ENCODE measurements around the gene TGM2. TPM values are rescaled to one million over a fixed set of nuclear protein-coding genes. Genes with fewer than 3 reads are reported as not detected.

The TGM2 gene
- total RNA-seq, 1 donor from 2014 or later, result 362 TPM

- peaks cover 24% of the 10 kb centered on the region for H3K36me3 ChIP-seq
- TF ChIP-seq, protein P1, sequence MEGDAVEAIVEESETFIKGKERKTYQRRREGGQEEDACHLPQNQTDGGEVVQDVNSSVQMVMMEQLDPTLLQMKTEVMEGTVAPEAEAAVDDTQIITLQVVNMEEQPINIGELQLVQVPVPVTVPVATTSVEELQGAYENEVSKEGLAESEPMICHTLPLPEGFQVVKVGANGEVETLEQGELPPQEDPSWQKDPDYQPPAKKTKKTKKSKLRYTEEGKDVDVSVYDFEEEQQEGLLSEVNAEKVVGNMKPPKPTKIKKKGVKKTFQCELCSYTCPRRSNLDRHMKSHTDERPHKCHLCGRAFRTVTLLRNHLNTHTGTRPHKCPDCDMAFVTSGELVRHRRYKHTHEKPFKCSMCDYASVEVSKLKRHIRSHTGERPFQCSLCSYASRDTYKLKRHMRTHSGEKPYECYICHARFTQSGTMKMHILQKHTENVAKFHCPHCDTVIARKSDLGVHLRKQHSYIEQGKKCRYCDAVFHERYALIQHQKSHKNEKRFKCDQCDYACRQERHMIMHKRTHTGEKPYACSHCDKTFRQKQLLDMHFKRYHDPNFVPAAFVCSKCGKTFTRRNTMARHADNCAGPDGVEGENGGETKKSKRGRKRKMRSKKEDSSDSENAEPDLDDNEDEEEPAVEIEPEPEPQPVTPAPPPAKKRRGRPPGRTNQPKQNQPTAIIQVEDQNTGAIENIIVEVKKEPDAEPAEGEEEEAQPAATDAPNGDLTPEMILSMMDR (IDR thresholded peaks at IDR 0.05), result no peak
- no peak for ATAC-seq
- H3K27me3 ChIP-seq (ENCODE audit: low read depth), result no peaks in the 10 kb centered on the region
- peaks cover 77% of the 10 kb centered on the region for H3K4me1 ChIP-seq
- no peak for DNase-seq
- no peaks in the 10 kb centered on the region for H3K9me3 ChIP-seq
- intact Hi-C loops (cut with DNase I), result loop anchor here (10.0 kb wide), 1 partner anchor 89 kb away; no protein-coding TSS in a partner anchor
- peak overlapping the region; percentile 78 for H3K27ac ChIP-seq
- peak overlapping the region; percentile 69 for H3K4me3 ChIP-seq
Measured at GRCh38 chr20:38164069-38164468, 1.0 kb downstream of the TGM2 start.

DNA sequence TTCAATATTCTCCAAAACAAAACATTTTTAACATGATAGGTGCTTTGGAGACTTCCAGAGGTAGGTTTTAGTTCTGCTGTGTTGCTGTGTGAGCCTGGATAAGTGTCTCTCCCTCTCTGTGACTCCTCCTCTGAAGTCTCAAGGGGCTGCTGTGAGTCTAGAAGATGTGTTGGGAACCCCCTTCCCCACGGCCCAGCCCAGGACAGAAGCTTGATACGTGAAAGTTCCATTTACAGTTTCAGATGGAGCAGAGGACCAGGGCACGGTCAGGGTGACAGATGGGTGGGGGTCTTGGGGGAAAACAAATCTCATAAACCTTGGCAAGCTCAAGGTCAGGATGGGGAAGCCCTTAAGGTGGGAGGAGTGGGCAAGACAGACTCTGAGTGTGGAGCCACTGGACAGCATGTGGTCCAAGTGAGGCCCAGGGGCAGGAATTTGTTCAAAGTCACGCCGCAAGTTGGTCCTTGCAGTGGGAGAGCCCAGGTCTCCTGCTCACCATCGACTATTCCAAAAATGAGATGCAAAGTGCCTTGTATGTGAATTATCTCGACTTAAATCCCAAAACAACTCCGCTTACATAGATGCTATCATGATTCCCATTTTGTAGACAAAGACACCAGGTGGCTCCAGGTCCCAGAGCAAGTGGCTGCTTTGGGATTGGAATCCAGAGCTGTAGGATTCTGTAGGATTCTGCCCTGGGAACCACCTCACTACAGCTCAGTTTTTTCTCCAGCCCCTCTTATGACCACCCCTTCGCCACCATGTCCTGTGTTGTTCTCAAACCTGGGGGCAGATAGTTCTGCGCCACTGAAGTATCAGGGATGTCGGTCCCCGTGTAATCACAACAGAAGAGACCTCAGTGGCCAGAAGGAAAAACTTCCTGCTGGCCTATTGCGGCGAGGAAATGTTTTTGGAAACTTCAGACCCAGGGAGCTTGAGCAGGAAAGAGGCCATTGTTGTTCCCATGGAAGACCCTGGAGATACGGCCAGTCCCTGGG lies 1.9 kb downstream of the TGM2 start:
- TF ChIP-seq, protein P1 (IDR thresholded peaks at IDR 0.05), result no peak
- intact Hi-C loops (cut with DNase I), result loop anchor here (10.0 kb wide), 1 partner anchor 88 kb away; no protein-coding TSS in a partner anchor
- no peak for DNase-seq

DNA sequence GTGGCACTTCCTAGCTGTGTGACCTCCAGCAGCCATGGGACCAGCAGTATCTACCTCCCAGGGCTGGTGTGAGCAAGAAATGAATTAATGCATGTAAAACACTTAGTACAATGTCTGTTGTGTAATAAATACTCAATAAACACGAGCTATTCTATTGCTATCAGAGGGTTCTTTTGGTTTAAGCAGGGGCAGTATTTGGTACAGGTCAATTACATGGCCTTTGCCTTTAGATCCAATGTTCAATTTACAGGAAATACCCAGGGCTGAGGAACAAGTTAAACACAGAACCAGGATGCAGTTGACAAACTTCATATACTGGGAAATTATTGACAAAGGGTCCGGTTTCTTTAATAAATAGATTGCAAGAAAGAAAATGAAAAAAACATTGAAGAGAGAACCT lies 2.9 kb downstream of the TGM2 start:
- TF ChIP-seq, protein P1 (IDR thresholded peaks at IDR 0.05), result no peak
- Histone ChIP-seq H3K4me3 (peak overlapping the region; percentile 69), H3K36me3 (peaks cover 40% of the 10 kb centered on the region), H3K27ac (peak overlapping the region; percentile 78), H3K27me3 (ENCODE audit: low read depth) (no peaks in the 10 kb centered on the region), H3K9me3 (no peaks in the 10 kb centered on the region), H3K4me1 (peaks cover 77% of the 10 kb centered on the region)
- ATAC-seq (no peak), DNase-seq (no peak)
- intact Hi-C loops (cut with DNase I), result loop anchor here (10.0 kb wide), 1 partner anchor 87 kb away; no protein-coding TSS in a partner anchor

More for the DNA sequence above, 1.9 kb downstream of the TGM2 start:
- ATAC-seq, result no peak
- Histone ChIP-seq H3K4me3 (peak overlapping the region; percentile 69), H3K36me3 (peaks cover 33% of the 10 kb centered on the region), H3K9me3 (no peaks in the 10 kb centered on the region), H3K4me1 (peaks cover 77% of the 10 kb centered on the region), H3K27ac (peak overlapping the region; percentile 78), H3K27me3 (ENCODE audit: low read depth) (no peaks in the 10 kb centered on the region)

DNA sequence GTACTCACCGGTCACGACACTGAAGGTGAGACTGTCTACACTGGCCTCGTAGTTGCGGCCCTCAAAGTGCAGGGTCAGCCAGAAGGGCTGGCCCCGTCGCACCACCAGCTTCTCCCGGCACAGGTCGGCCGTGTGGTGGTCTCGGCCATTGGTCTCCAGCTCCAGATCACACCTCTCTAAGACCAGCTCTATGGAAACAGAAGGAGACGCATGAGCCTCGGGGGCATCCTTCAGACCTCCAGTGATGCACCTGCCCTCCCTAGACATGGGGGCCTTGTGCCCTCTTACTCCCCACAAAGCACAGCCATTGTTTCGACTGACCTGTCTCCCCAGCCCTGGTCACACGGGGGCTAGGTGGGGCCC lies 3.7 kb downstream of the TGM2 start:
- H3K4me3 ChIP-seq, result peak overlapping the region; percentile 69
- ATAC-seq (no peak), DNase-seq (no peak)
- peaks cover 79% of the 10 kb centered on the region for H3K4me1 ChIP-seq
- H3K36me3 ChIP-seq, result peaks cover 45% of the 10 kb centered on the region
- H3K9me3 ChIP-seq, result no peaks in the 10 kb centered on the region
- H3K27me3 ChIP-seq (ENCODE audit: low read depth), result no peaks in the 10 kb centered on the region
- TF ChIP-seq, protein P1 (IDR thresholded peaks at IDR 0.05), result no peak
- intact Hi-C loops (cut with DNase I), result loop anchor here (10.0 kb wide), 1 partner anchor 87 kb away; no protein-coding TSS in a partner anchor
- peak overlapping the region; percentile 78 for H3K27ac ChIP-seq

DNA sequence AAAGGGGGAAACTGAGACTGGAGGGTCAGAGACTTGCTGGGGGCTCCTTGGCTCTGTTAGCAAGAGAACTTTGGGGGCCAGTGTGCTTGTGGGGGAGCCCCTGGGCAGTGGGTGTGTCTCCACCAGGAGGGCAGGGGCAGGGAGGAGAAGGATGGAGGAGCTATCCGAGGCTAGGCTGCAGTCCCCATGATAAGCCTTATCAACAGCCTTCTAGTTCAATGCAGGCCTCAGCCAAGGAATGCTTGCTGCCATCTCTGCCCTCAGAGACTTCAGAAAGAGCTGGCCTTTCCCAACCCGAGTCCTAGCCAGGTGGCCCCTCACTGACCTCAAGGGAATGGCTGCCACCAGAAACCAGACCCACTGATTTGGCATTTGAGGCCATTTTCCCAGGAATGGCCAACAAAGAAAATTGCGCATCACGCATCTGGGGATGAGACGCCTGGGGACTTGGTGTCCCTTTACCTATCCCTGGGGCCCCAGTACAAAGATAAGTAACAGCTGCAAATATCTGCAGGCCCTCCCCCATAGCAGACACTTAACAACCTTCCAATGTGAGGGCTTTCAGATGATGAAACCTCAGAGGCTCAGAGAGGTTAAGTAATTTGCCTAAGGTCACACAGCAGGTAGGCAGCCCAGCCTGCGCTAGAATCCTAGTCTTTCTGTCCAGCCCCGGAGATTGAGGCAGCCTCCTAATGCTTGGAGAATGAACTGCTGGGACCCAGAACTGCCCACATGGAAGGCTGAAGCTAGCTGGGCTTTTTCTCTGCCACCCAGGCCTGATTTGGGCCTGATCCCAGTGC lies 4.9 kb downstream of the TGM2 start:
- TF ChIP-seq, protein P1 (IDR thresholded peaks at IDR 0.05), result no peak
- H3K9me3 ChIP-seq, result no peaks in the 10 kb centered on the region
- peak overlapping the region; percentile 31 for H3K4me3 ChIP-seq
- DNase-seq (no peak), ATAC-seq (no peak)
- intact Hi-C loops (cut with DNase I), result loop anchor here (10.0 kb wide), 1 partner anchor 85 kb away; no protein-coding TSS in a partner anchor
- H3K36me3 ChIP-seq, result peaks cover 56% of the 10 kb centered on the region
- H3K27ac ChIP-seq, result peak overlapping the region; percentile 80
- peaks cover 87% of the 10 kb centered on the region for H3K4me1 ChIP-seq
- no peaks in the 10 kb centered on the region for H3K27me3 ChIP-seq (ENCODE audit: low read depth)

All from lower lobe of right lung (tissue), 2 donors.